Hematopoietic multipotent progenitor cell treated with erythropoietin and hydrocortisone succinate and interleukin-3 and kit ligand, for 15 days (in vitro differentiated cells): ENCODE data around the gene ABCA7.
"Not testable (repeated sequence)": the region's sequence is repeated elsewhere in the genome, so short reads cannot be mapped to it uniquely, and the experiment has no call there.

Experiments
- DNase-seq: peaks from one replicate; pipeline ENCODE4 v3.0.0-alpha.2; 2015; ENCODE audit warnings: low spot score

The ABCA7 gene

GRCh38 chr19:1105008-1105872, 65.3 kb downstream of the ABCA7 start:
- no peak for DNase-seq

- DNase-seq = no peak
These were observed 66.2 kb downstream of the ABCA7 start for GRCh38 chr19:1105873-1106840.

GRCh38 chr19:1106841-1107660, 67.1 kb downstream of the ABCA7 start:
- DNase-seq = peak; percentile 42

DNA sequence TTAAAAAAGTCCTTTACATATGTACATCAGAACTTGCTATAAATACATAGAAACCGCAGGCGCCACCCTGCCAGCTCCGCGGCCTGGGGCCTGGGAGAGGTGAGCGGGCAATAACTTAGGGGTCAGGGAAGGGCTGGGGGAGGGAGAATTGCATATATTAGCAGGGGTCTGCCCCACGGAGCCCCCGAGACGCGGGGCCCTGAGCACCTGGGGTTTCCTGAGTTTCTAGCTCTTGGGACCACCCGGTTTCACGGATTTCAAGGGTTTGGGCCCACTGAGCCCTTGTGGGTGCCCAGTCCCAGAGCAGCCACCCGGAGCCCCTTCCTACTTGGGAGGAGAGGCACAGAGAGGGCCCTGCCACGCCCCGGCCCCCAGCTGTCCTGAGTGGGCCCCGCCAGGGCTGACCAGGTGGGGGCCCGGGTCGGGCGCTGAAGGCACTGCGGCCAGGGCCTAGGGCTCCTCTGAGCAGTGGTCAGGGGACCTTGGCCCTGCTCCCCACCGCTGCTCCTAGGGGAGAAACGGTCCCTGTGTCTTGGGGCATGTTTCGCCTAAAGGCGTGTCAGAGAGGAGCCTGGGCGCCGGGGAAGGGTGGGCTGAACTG, 67.9 kb downstream of the ABCA7 start:
- no peak for DNase-seq

GRCh38 chr19:1108291-1109031, 68.6 kb downstream of the ABCA7 start:
- DNase-seq = no peak

GRCh38 chr19:1109032-1109551, 69.2 kb downstream of the ABCA7 start:
- DNase-seq = no peak

DNA sequence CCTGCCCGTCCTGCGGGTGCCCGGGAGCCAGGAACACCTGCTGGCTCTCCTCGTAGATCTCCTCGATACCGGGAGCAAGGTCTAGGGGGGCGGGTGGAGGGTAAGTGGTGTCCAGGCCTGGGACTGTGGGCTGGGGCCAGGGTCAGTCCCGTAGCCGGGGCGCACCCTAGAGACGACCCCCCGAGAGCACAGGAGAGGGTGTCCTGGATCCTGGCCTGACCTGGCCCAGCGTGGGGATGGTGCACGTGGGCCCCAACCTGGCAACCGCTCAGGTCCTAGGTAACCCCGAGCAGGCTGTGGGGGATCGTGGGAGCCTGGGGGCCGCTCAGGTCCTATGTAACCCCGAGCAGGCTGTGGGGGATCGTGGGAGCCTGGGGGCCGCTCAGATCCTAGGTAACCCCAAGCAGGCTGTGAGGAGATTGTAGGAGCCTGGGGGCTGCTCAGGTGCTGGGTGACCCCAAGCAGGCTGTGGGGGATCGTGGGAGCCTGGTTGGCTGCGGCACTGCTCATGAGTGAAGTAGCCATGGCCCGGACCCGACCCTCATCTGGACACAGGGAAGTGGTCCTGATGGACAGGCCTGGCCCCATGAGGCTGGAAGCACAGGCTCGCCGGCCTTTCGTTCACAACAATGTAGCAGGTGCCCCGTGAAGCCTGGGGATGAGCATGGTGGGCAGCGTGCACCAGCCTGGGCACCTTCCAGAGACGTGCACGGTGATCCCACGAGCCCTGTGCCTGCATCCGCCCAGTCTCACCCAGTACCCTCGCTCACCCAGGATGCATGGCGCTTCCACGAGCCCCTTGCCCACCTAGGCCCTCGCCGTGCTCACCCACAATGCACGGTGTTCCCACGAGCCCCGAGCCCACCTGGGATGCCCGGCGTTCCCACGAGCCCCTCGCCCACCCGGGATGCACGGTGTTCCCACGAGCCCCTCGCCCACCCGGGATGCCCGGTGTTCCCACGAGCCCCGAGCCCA, 70.1 kb downstream of the ABCA7 start:
- no peak for DNase-seq

GRCh38 chr19:1110809-1111640, 71.1 kb downstream of the ABCA7 start:
- no peak for DNase-seq

DNA sequence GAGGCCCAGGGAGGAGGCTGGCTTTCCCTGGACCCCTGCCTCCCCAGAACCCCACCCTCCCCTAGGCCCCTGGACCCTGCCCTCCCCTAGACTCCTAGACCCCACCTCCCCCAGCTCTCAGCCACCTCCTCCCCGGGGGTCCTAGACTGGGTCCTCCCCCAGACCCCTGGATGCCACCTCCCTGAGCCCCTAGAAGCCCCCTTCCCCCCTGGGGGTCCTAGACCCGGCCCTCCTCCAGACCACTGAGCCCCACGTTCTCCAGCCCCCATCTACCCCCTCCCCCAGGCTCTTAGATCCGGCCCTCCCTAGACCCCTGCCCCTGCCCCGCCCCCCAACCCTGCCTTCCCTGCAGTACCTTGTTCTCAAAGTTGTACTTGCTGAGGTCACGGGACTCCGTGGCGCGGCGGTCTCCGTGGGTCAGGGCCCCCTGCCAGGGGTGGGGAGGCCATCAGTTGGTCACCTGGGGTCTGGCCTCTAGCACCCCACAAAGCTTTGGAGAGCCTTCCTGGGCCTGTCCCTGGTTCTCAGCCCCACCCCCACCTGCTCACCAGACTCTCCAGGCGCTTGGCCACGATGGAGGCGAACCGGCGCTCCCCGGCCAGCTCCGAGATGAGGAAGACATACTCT, 71.8 kb downstream of the ABCA7 start:
- no peak for DNase-seq

GRCh38 chr19:1112268-1113029, 72.5 kb downstream of the ABCA7 start:
- no peak for DNase-seq

GRCh38 chr19:1113030-1113985, 73.4 kb downstream of the ABCA7 start:
- DNase-seq = peak; percentile 91

DNA sequence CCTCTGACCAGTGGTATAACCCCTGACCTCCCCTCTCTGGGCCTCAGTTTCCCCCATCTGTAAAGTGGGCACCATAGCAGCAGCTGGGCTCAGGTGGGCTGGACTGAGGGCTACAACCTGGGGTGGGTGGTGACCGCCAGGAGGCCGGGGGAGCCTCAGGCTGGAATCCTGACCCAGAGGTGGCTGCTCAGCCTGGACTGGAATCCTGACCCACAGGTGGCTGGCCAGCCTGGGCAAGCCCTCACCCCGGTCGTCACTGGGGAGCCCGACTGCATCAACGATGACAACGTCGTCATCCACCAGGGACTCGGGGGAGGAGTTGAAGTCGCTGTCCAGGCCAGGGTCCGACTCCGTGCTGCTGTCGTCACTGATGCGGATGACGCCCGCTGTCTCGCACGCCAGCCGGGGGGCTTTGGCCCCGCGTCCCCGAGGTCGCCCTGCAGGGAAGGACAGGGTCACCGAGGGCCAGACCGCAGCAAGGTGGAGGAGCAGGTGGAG, 74.1 kb downstream of the ABCA7 start:
- no peak for DNase-seq

DNA sequence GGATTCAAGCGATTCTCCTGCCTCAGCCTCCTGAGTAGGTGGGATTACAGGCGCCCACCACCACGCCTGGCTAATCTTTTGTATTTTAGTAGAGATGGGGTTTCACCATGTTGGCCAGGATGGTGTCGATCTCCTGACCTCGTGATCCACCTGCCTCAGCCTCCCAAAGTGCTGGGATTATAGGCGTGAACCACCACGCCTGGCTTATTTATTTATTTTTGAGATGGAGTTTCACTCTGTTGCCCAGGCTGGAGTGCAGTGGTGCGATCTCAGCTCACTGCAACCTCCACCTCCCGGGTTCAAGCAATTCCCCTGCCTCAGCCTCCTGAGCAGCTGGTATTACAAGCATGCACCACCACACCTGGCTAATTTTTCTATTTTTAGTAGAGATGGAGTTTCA, 74.8 kb downstream of the ABCA7 start:
- not testable (repeated sequence) for DNase-seq
